NCI-H82 treated with DMSO at 0.1 percent for 48 hours (cell line): ENCODE data around the gene UGT2B11.
"Not testable (repeated sequence)": the region's sequence is repeated elsewhere in the genome, so short reads cannot be mapped to it uniquely, and the experiment has no call there.

Source experiments
- DNase-seq: peaks from one replicate; lab custom pipeline; 2025; ENCODE audit not compliant: unreplicated experiment; lab: John Stamatoyannopoulos, UW

The UGT2B11 gene

GRCh38 chr4:69214716-69215115 lies at the start of gene UGT2B11:
Gene UGT2B11 (minus strand): TSS chr4:69214748. CDS start chr4:69214722, 26 bp downstream.
- no peak for DNase-seq

GRCh38 chr4:69253147-69253772 lies 38.7 kb upstream of the UGT2B11 start:
- DNase-seq: not testable (repeated sequence)

GRCh38 chr4:69250884-69251283 lies 36.3 kb upstream of the UGT2B11 start:
- DNase-seq: not testable (repeated sequence)

GRCh38 chr4:69242562-69243240 lies 28.2 kb upstream of the UGT2B11 start:
- DNase-seq: not testable (repeated sequence)

- not testable (repeated sequence) for DNase-seq
These were observed 27.2 kb upstream of the UGT2B11 start for GRCh38 chr4:69241746-69242145.

- not testable (repeated sequence) for DNase-seq
These were observed 26.2 kb upstream of the UGT2B11 start for GRCh38 chr4:69240787-69241186.

- DNase-seq: no peak
These were observed 25.1 kb upstream of the UGT2B11 start for GRCh38 chr4:69239557-69240168.

GRCh38 chr4:69239092-69239491 lies 24.5 kb upstream of the UGT2B11 start:
- DNase-seq: no peak

- no peak for DNase-seq
These were observed 10.3 kb upstream of the UGT2B11 start for GRCh38 chr4:69224891-69225290.

GRCh38 chr4:69223277-69223676 lies 8.7 kb upstream of the UGT2B11 start:
- DNase-seq: not testable (repeated sequence)

- not testable (repeated sequence) for DNase-seq
These were observed 3.9 kb upstream of the UGT2B11 start for GRCh38 chr4:69218491-69218890.

GRCh38 chr4:69210911-69211310 lies 3.6 kb downstream of the UGT2B11 start:
- no peak for DNase-seq

GRCh38 chr4:69198506-69198905 lies 16.0 kb downstream of the UGT2B11 start:
- not testable (repeated sequence) for DNase-seq

- no peak for DNase-seq
These were observed 18.2 kb downstream of the UGT2B11 start for GRCh38 chr4:69196209-69196965.

- no peak for DNase-seq
These were observed 20.4 kb downstream of the UGT2B11 start for GRCh38 chr4:69194166-69194565.

- DNase-seq: not testable (repeated sequence)
These were observed 22.6 kb downstream of the UGT2B11 start for GRCh38 chr4:69191905-69192304.

- DNase-seq: not testable (repeated sequence)
These were observed 23.9 kb downstream of the UGT2B11 start for GRCh38 chr4:69190621-69191020.

- not testable (repeated sequence) for DNase-seq
These were observed 32.9 kb downstream of the UGT2B11 start for GRCh38 chr4:69181519-69182169.

GRCh38 chr4:69179817-69180216 lies 34.7 kb downstream of the UGT2B11 start:
- DNase-seq: not testable (repeated sequence)

GRCh38 chr4:69178751-69179205 lies 35.8 kb downstream of the UGT2B11 start:
- DNase-seq: not testable (repeated sequence)
